Thoracic aorta (tissue), 2 donors: ENCODE measurements around the gene LNPEP. TPM values are rescaled to one million over a fixed set of nuclear protein-coding genes. Genes with fewer than 3 reads are reported as not detected.

ENCODE experiments used
- ATAC-seq: fragments of 150-250 bp; one replicate; pipeline ENCODE4 v1.8.0; 2017; ENCODE audit warnings: low read depth; ENCODE audit not compliant: insufficient number of reproducible peaks, low FRiP score
- DNase-seq: peaks from one replicate; pipeline ENCODE4 v3.0.0-alpha.2; 2020; ENCODE audit warnings: low spot score
- H3K27ac ChIP-seq, 2 donors: fragments of 200-600 bp; sonication (generic); 1 replicate in 1 of 2; 2 replicates in 1 of 2; pipeline ENCODE4 v1.5.1; 2016; ENCODE audit warnings: mild to moderate bottlenecking in 2 of 2, moderate library complexity in 2 of 2
- H3K27me3 ChIP-seq: fragments of 200-600 bp; sonication (generic); replicated peaks from 2 replicates; pipeline ENCODE4 v1.6.0; 2016; ENCODE audit warnings: mild to moderate bottlenecking; ENCODE audit not compliant: insufficient read depth
- H3K36me3 ChIP-seq: fragments of 200-600 bp; sonication (generic); one replicate; pipeline ENCODE4 v1.5.1; 2016
- H3K4me1 ChIP-seq, 2 donors: fragments of 200-600 bp; sonication (generic); 1 replicate in 1 of 2; 2 replicates in 1 of 2; pipeline versions ENCODE4 v1.5.1 to v1.6.0; 2016; ENCODE audit warnings: low read depth in 2 of 2, mild to moderate bottlenecking in 1 of 2; ENCODE audit not compliant: control insufficient read depth in 1 of 2
- H3K4me3 ChIP-seq: fragments of 200-600 bp; sonication (generic); 2 replicates; pipeline ENCODE4 v1.5.1; 2016; ENCODE audit warnings: mild to moderate bottlenecking
- H3K9me3 ChIP-seq: fragments of 200-600 bp; sonication (generic); 2 replicates; pipeline ENCODE4 v1.5.1; 2016
- total RNA-seq, 2 donors: library from RNA; depleted of rRNA; stranded (reverse); fragments of >200 nt; gene quantifications; one replicate each; pipeline versions ENCODE4 v1.1.0 to v1.2.3, GENCODE V29; 2016
- TF ChIP-seq, protein P1 (sequence below): fragments of 200-600 bp; sonication (generic); IDR thresholded peaks from one replicate; pipeline ENCODE4 v1.5.1; 2019; ENCODE audit warnings: antibody characterized with exemption

LNPEP gene
- total RNA-seq, 2 donors from 2014 or later, result 55.0 to 74.6 TPM

DNA sequence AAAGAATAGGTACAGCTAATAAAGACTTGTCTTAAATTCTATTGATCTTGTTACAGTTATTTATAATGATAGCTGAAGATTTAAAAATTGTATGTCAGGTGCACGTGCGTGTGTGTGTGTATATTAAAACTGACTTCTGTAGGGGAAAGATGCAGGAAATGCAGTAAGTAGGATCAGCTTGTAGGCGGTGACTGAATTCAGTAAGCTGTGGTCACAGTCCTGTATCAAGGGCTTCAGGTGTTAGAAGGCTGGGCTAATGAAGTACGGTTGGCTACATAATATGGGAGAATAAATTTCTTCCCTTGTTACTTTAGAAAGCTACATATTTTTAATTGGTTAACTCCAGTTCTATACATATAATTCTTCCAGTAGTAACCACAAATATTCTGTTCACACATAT lies 54.2 kb downstream of the LNPEP start:
- TF ChIP-seq, protein P1, sequence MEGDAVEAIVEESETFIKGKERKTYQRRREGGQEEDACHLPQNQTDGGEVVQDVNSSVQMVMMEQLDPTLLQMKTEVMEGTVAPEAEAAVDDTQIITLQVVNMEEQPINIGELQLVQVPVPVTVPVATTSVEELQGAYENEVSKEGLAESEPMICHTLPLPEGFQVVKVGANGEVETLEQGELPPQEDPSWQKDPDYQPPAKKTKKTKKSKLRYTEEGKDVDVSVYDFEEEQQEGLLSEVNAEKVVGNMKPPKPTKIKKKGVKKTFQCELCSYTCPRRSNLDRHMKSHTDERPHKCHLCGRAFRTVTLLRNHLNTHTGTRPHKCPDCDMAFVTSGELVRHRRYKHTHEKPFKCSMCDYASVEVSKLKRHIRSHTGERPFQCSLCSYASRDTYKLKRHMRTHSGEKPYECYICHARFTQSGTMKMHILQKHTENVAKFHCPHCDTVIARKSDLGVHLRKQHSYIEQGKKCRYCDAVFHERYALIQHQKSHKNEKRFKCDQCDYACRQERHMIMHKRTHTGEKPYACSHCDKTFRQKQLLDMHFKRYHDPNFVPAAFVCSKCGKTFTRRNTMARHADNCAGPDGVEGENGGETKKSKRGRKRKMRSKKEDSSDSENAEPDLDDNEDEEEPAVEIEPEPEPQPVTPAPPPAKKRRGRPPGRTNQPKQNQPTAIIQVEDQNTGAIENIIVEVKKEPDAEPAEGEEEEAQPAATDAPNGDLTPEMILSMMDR, result no peak
- peaks cover 12% of the 10 kb centered on the region for H3K36me3 ChIP-seq
- no peak for ATAC-seq

DNA sequence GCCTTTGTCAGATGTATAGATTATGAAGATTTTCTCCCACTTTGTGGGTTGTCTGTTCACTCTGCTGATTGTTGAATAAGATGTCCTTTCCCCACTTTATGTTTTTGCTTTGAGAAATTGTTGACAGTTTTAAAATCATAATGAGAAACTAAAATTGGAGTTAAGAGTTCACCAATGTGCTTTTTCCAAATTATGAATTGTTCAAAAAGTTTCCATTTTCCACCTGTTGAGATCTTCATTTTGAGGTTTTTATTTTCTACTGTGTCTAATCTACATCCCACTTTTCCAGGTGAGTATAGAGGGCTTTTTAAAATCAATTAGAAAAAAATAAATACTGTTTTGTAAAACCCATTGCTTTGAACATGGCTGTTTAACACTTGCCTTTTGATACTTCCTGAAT lies 55.8 kb downstream of the LNPEP start:
- DNase-seq, result no peak
- peaks cover 9% of the 10 kb centered on the region for H3K36me3 ChIP-seq
- TF ChIP-seq, protein P1, result no peak

More for the DNA sequence above, 54.2 kb downstream of the LNPEP start:
- Histone ChIP-seq H3K9me3 (no peaks in the 10 kb centered on the region), H3K4me3 (no peak overlapping the region), H3K4me1 (no peaks in the 10 kb centered on the region), H3K27ac (no peak overlapping the region), H3K27me3 (no peaks in the 10 kb centered on the region)
- no peak for DNase-seq

DNA sequence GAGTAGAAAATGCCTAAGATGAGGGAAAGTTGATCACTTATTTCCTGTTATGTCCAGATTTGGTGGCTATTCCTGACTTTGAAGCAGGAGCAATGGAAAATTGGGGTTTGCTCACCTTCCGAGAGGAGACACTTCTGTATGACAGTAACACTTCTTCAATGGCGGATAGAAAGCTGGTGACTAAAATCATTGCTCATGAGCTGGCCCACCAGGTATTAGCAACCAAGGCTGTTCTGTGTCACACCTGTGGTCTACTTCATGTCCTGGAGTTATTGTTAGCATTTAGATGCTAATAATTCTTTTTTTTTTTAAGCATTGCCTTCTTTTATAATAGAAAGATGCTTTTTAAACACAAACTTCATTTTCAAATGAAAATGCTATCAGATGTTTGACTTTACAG lies 57.9 kb downstream of the LNPEP start:
- Histone ChIP-seq H3K27ac (no peak overlapping the region), H3K36me3 (peaks cover 7% of the 10 kb centered on the region), H3K4me3 (no peak overlapping the region), H3K4me1 (no peaks in the 10 kb centered on the region), H3K9me3 (no peaks in the 10 kb centered on the region), H3K27me3 (no peaks in the 10 kb centered on the region)
- TF ChIP-seq, protein P1, result no peak
- DNase-seq, result no peak
- no peak for ATAC-seq

More for the DNA sequence above, 55.8 kb downstream of the LNPEP start:
- Histone ChIP-seq H3K27ac (no peak overlapping the region), H3K27me3 (no peaks in the 10 kb centered on the region), H3K9me3 (no peaks in the 10 kb centered on the region), H3K4me1 (no peaks in the 10 kb centered on the region), H3K4me3 (no peak overlapping the region)
- ATAC-seq, result no peak

DNA sequence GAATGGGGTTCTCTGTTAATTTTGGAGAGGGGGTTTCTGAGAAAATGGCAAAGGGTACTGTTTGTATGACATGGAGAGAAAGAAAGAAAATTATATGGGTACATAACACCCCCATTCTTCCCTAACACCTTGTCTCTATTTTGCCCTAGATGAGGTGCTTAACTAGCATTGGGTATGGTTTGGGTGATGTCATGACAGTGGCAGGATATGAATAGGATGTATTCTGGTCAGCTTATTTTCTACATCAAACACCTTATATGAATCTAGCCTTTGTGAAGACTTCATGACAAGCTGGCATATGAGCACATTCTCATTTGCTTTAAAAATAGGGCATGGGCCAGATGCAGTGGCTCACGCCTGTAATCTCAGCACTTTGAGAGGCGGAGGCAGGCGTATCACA lies 58.6 kb downstream of the LNPEP start:
- Histone ChIP-seq H3K36me3 (peaks cover 9% of the 10 kb centered on the region), H3K9me3 (no peaks in the 10 kb centered on the region), H3K4me3 (no peak overlapping the region), H3K4me1 (no peaks in the 10 kb centered on the region), H3K27me3 (no peaks in the 10 kb centered on the region), H3K27ac (no peak overlapping the region)
- TF ChIP-seq, protein P1, result no peak
- DNase-seq (no peak), ATAC-seq (no peak)

DNA sequence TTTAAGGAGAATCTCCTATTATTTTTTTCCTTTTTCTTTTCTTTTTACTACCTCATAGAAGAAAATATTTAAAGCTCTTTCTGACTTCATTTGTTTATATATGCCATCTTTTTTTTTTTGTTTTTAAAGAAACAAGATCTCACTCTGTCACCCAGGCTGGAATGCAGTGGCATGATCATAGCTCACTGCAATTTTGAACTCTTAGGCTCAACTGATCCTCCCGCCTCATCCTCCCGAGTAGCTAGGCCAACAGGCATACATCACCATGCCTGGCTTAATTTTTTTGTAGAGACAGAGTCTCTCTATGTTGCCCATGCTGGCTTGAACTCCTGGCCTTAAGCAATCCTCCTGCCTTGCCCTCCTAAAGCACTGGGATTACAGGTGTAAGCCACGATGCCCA lies 59.5 kb downstream of the LNPEP start:
- Histone ChIP-seq H3K4me3 (no peak overlapping the region), H3K27me3 (no peaks in the 10 kb centered on the region), H3K4me1 (no peaks in the 10 kb centered on the region), H3K27ac (no peak overlapping the region), H3K9me3 (no peaks in the 10 kb centered on the region), H3K36me3 (peaks cover 13% of the 10 kb centered on the region)
- ATAC-seq, result no peak
- TF ChIP-seq, protein P1, result no peak
- DNase-seq, result no peak
